NCI-H1092 (cell line): ENCODE results near the gene CDKL1.

ENCODE experiments used
- DNase-seq: peaks from one replicate; lab custom pipeline; 2025; lab: John Stamatoyannopoulos, UW

The CDKL1 gene

GRCh38 chr14:50396631-50397389, at the start of gene CDKL1:
Gene CDKL1, minus strand, starts transcription at chr14:50396881. Its CDS starts 1,013 bp downstream, at chr14:50395868.
- DNase-seq, result peak; percentile 37

- no peak for DNase-seq
Measured at GRCh38 chr14:50434528-50434927, 37.8 kb upstream of the CDKL1 start.

- no peak for DNase-seq
Measured at GRCh38 chr14:50432131-50432530, 35.5 kb upstream of the CDKL1 start.

GRCh38 chr14:50425816-50426215, 29.1 kb upstream of the CDKL1 start:
- DNase-seq, result no peak

- DNase-seq, result no peak
Measured at GRCh38 chr14:50425105-50425504, 28.4 kb upstream of the CDKL1 start.

- no peak for DNase-seq
Measured at GRCh38 chr14:50423529-50423928, 26.8 kb upstream of the CDKL1 start.

GRCh38 chr14:50421499-50421898, 24.8 kb upstream of the CDKL1 start:
- no peak for DNase-seq

- no peak for DNase-seq
Measured at GRCh38 chr14:50417853-50418252, 21.2 kb upstream of the CDKL1 start.

GRCh38 chr14:50410921-50411320, 14.2 kb upstream of the CDKL1 start:
- DNase-seq, result no peak

- DNase-seq, result no peak
Measured at GRCh38 chr14:50410071-50410470, 13.4 kb upstream of the CDKL1 start.

GRCh38 chr14:50407111-50407812, 10.6 kb upstream of the CDKL1 start:
- no peak for DNase-seq

GRCh38 chr14:50403419-50403818, 6.7 kb upstream of the CDKL1 start:
- no peak for DNase-seq

- DNase-seq, result no peak
Measured at GRCh38 chr14:50402965-50403364, 6.3 kb upstream of the CDKL1 start.

GRCh38 chr14:50400461-50400860, 3.8 kb upstream of the CDKL1 start:
- DNase-seq, result no peak

- no peak for DNase-seq
Measured at GRCh38 chr14:50399251-50400032, 2.8 kb upstream of the CDKL1 start.

- DNase-seq, result no peak
Measured at GRCh38 chr14:50398189-50398580, 1.5 kb upstream of the CDKL1 start.

- DNase-seq, result no peak
Measured at GRCh38 chr14:50397390-50398188, 908 bp upstream of the CDKL1 start.

- no peak for DNase-seq
Measured at GRCh38 chr14:50395448-50395847, 1.2 kb downstream of the CDKL1 start.

- no peak for DNase-seq
Measured at GRCh38 chr14:50394713-50395112, 2.0 kb downstream of the CDKL1 start.

- DNase-seq, result no peak
Measured at GRCh38 chr14:50389668-50390441, 6.8 kb downstream of the CDKL1 start.

- DNase-seq, result no peak
Measured at GRCh38 chr14:50388256-50388931, 8.3 kb downstream of the CDKL1 start.
